Hepatocyte (in vitro differentiated cells): ENCODE data around the gene RCC2.
"Not testable (repeated sequence)": the region's sequence is repeated elsewhere in the genome, so short reads cannot be mapped to it uniquely, and the experiment has no call there.

ENCODE experiments used
- CTCF ChIP-seq: fragments of 200-600 bp; sonication (generic); IDR thresholded peaks from 2 replicates; pipeline ENCODE4 v1.5.1; 2016; ENCODE audit warnings: antibody characterized with exemption, mild to moderate bottlenecking; ENCODE audit not compliant: poor library complexity
- EZH2 ChIP-seq: fragments of 200-600 bp; sonication (generic); IDR thresholded peaks from 2 replicates; pipeline ENCODE4 v1.6.1; 2016; ENCODE audit warnings: antibody characterized with exemption, mild to moderate bottlenecking, borderline replicate concordance
- EZH2phosphoT487 ChIP-seq: fragments of 200-600 bp; sonication (generic); IDR thresholded peaks from one replicate; pipeline ENCODE4 v1.6.1; 2018; ENCODE audit warnings: antibody characterized with exemption, mild to moderate bottlenecking, low read depth, moderate library complexity; ENCODE audit not compliant: unreplicated experiment, severe bottlenecking

GRCh38 chr1:17468357-17469265, 29.1 kb upstream of the RCC2 start:
- not testable (repeated sequence) for TF ChIP-seq CTCF, EZH2, EZH2phosphoT487
